ENCODE results near the gene BOD1L1. TPM values are rescaled to one million over a fixed set of nuclear protein-coding genes. Genes with fewer than 3 reads are reported as not detected.

BOD1L1 gene
- total RNA-seq, 1 experiment from 2014 or later: 18.1 TPM

- intact Hi-C loops (cut with micrococcal nuclease; ENCODE audit: unreplicated experiment): no loop called here
- BruUV-seq (replicated peaks): no TSS peak
- Histone ChIP-seq H3K27ac (ENCODE audit: low read length) (no peak overlapping the region), H3K9me3 (ENCODE audit: control insufficient read depth, insufficient read depth, low read depth, low read length) (no peaks in the 10 kb centered on the region), H3K27me3 (ENCODE audit: control insufficient read depth, insufficient read depth, low read length) (no peaks in the 10 kb centered on the region), H3K4me1 (ENCODE audit: control insufficient read depth, insufficient read depth, low read length) (no peaks in the 10 kb centered on the region), H3K4me3 (ENCODE audit: low read depth in 2 of 2, low read length in 2 of 2) (no peak overlapping the region), H3K36me3 (ENCODE audit: control insufficient read depth, insufficient read depth, low read length) (no peaks in the 10 kb centered on the region)
- no peak for TF ChIP-seq TCF7L2 (IDR thresholded peaks at IDR 0.05; ENCODE audit: low read depth, low read length)
- no peak for TF ChIP-seq SIN3A (IDR thresholded peaks at IDR 0.05; ENCODE audit: borderline replicate concordance, insufficient read depth, low read depth, low read length)
- TF ChIP-seq POLR2AphosphoS5 (IDR thresholded peaks at IDR 0.05; ENCODE audit: low read depth, low read length): no peak
- TF ChIP-seq CTCF (IDR thresholded peaks at IDR 0.05): no peak
- no peak for TF ChIP-seq REST (IDR thresholded peaks at IDR 0.05; ENCODE audit: insufficient read depth in 1 of 2, low read depth in 2 of 2, low read length in 1 of 2)
- ChIA-PET CTCF (no interaction called here), POLR2A (no interaction called here)
- in situ Hi-C loops (cut with HindIII; ENCODE audit: low pct_unique_long_range_greater_than_20kb, low sequenced_read_pairs): no loop called here
- DNase-seq (ENCODE audit: low read depth, low spot score) (no peak), ATAC-seq (no peak)
Observed at GRCh38 chr4:13525606-13526281, 101.8 kb downstream of the BOD1L1 start.

GRCh38 chr4:13524504-13525243, 102.9 kb downstream of the BOD1L1 start:
- ATAC-seq (no peak), DNase-seq (ENCODE audit: low read depth, low spot score) (no peak)
- POLR2A ChIA-PET: no interaction called here
- no peak overlapping the region for H3K4me3 ChIP-seq (ENCODE audit: low read depth in 2 of 2, low read length in 2 of 2)
- H3K4me1 ChIP-seq (ENCODE audit: control insufficient read depth, insufficient read depth, low read length): no peaks in the 10 kb centered on the region
- no peaks in the 10 kb centered on the region for H3K36me3 ChIP-seq (ENCODE audit: control insufficient read depth, insufficient read depth, low read length)
- in situ Hi-C loops (cut with HindIII; ENCODE audit: low pct_unique_long_range_greater_than_20kb, low sequenced_read_pairs): no loop called here
- no peak for TF ChIP-seq SIN3A (IDR thresholded peaks at IDR 0.05; ENCODE audit: borderline replicate concordance, insufficient read depth, low read depth, low read length)
- no peaks in the 10 kb centered on the region for H3K27me3 ChIP-seq (ENCODE audit: control insufficient read depth, insufficient read depth, low read length)
- BruUV-seq (replicated peaks): no TSS peak
- no peak overlapping the region for H3K27ac ChIP-seq (ENCODE audit: low read length)
- CTCF ChIA-PET: no interaction called here
- no peaks in the 10 kb centered on the region for H3K9me3 ChIP-seq (ENCODE audit: control insufficient read depth, insufficient read depth, low read depth, low read length)
- intact Hi-C loops (cut with micrococcal nuclease; ENCODE audit: unreplicated experiment): no loop called here
